Measurements from ENCODE around the gene GAS7.

Gene GAS7

GRCh38 chr17:9912121-9913099 lies 286.0 kb downstream of the GAS7 start:
- DNase-seq (ENCODE audit: low read depth): no peak

GRCh38 chr17:9911089-9911488 lies 287.3 kb downstream of the GAS7 start:
- no peak for DNase-seq (ENCODE audit: low read depth)

- DNase-seq (ENCODE audit: low read depth): no peak
Observed at GRCh38 chr17:9908649-9909042, 289.8 kb downstream of the GAS7 start.

GRCh38 chr17:9907883-9908648 lies 290.3 kb downstream of the GAS7 start:
- DNase-seq (ENCODE audit: low read depth): no peak

- no peak for DNase-seq (ENCODE audit: low read depth)
Observed at GRCh38 chr17:9907131-9907530, 291.3 kb downstream of the GAS7 start.

GRCh38 chr17:9906616-9907015 lies 291.8 kb downstream of the GAS7 start:
- DNase-seq (ENCODE audit: low read depth): no peak

GRCh38 chr17:9905902-9906301 lies 292.5 kb downstream of the GAS7 start:
- DNase-seq (ENCODE audit: low read depth): no peak

- no peak for DNase-seq (ENCODE audit: low read depth)
Observed at GRCh38 chr17:9905078-9905415, 293.4 kb downstream of the GAS7 start, which contains the start of gene RCVRN. TSS of gene RCVRN (minus strand) at chr17:9905271. CDS start at chr17:9905180, 91 bp downstream.

GRCh38 chr17:9904277-9905077 lies 293.9 kb downstream of the GAS7 start:
- DNase-seq (ENCODE audit: low read depth): no peak

- DNase-seq (ENCODE audit: low read depth): no peak
Observed at GRCh38 chr17:9902120-9902519, 296.3 kb downstream of the GAS7 start.

GRCh38 chr17:9900784-9901183 lies 297.6 kb downstream of the GAS7 start:
- no peak for DNase-seq (ENCODE audit: low read depth)

GRCh38 chr17:9900044-9900594 lies 298.3 kb downstream of the GAS7 start:
- no peak for DNase-seq (ENCODE audit: low read depth)

GRCh38 chr17:9899280-9900043 lies 298.9 kb downstream of the GAS7 start:
- no peak for DNase-seq (ENCODE audit: low read depth)

GRCh38 chr17:9898812-9899211 lies 299.6 kb downstream of the GAS7 start:
- DNase-seq (ENCODE audit: low read depth): no peak

- no peak for DNase-seq (ENCODE audit: low read depth)
Observed at GRCh38 chr17:9897372-9897968, 300.9 kb downstream of the GAS7 start.

GRCh38 chr17:9895923-9896322 lies 302.5 kb downstream of the GAS7 start:
- no peak for DNase-seq (ENCODE audit: low read depth)

GRCh38 chr17:9894231-9894630 lies 304.2 kb downstream of the GAS7 start:
- DNase-seq (ENCODE audit: low read depth): no peak

GRCh38 chr17:9893411-9894012 lies 304.9 kb downstream of the GAS7 start:
- DNase-seq (ENCODE audit: low read depth): no peak

- no peak for DNase-seq (ENCODE audit: low read depth)
Observed at GRCh38 chr17:9890124-9890523, 308.3 kb downstream of the GAS7 start.

GRCh38 chr17:9887508-9887907 lies 310.9 kb downstream of the GAS7 start:
- no peak for DNase-seq (ENCODE audit: low read depth)
